Activated CD4-positive, alpha-beta T cell treated with anti-CD3 and anti-CD28 coated beads, Interleukin-2, amount 10 ng/mL, durations not matched to agents 24 days and 14 days (primary cell): ENCODE measurements around the gene POMT2. TPM values are rescaled to one million over a fixed set of nuclear protein-coding genes. Genes with fewer than 3 reads are reported as not detected.

Source experiments
- total RNA-seq: library from RNA; stranded (reverse); gene quantifications from 2 replicates; pipeline ENCODE4 v1.2.3, GENCODE V29; 2022

The POMT2 gene
- total RNA-seq, 1 donor from 2014 or later: 23.5 TPM

Other genes starting within 250 kb of the POMT2 start
- gene CIPC, start 222.6 kb downstream of the POMT2 start, total RNA-seq: 12.7 and 14.0 TPM in 2 replicates
- not detected in 2 replicates for gene ZDHHC22, start 179.1 kb downstream of the POMT2 start, total RNA-seq
- gene TMEM63C, start 139.1 kb downstream of the POMT2 start, total RNA-seq: 1.3 and 2.3 TPM in 2 replicates
- not detected in 2 replicates for gene NGB, start 49.7 kb downstream of the POMT2 start, total RNA-seq
- 9.5 and 9.9 TPM in 2 replicates for gene GSTZ1, start 153 bp upstream of the POMT2 start, total RNA-seq
- 31.1 and 32.1 TPM in 2 replicates for gene TMED8, start 56.2 kb upstream of the POMT2 start, total RNA-seq
- 0.28 and 0.63 TPM in 2 replicates for gene SAMD15, start 56.5 kb upstream of the POMT2 start, total RNA-seq
- gene NOXRED1, start 102.6 kb upstream of the POMT2 start, total RNA-seq: 0.19 and 0.40 TPM in 2 replicates
- gene VIPAS39, start 136.7 kb upstream of the POMT2 start, total RNA-seq: 17.7 and 18.5 TPM in 2 replicates
- gene AHSA1, start 137.2 kb upstream of the POMT2 start, total RNA-seq: 418 and 441 TPM in 2 replicates
- gene ISM2, start 177.9 kb upstream of the POMT2 start, total RNA-seq: 0.07 and 0.12 TPM in 2 replicates